Ishikawa (cell line): ENCODE measurements around the gene UNC80.

Experiments used
- CEBPB ChIP-seq: IDR thresholded peaks from 2 replicates; pipeline ENCODE4 v1.6.1; 2012
- EGR1 ChIP-seq: IDR thresholded peaks from 2 replicates; pipeline ENCODE4 v1.6.1; 2012
- EP300 ChIP-seq: IDR thresholded peaks from 2 replicates; pipeline ENCODE4 v1.6.1; 2012; ENCODE audit warnings: borderline replicate concordance
- FOXM1 ChIP-seq: IDR thresholded peaks from 2 replicates; pipeline ENCODE4 v1.6.1; 2012; ENCODE audit warnings: low read depth, borderline replicate concordance
- RAD21 ChIP-seq: IDR thresholded peaks from 2 replicates; pipeline ENCODE4 v1.6.1; 2012; ENCODE audit warnings: low read depth
- REST ChIP-seq: IDR thresholded peaks from 2 replicates; pipeline ENCODE4 v1.6.1; 2012; ENCODE audit warnings: low read depth, mild to moderate bottlenecking
- TAF1 ChIP-seq: IDR thresholded peaks from 2 replicates; pipeline ENCODE4 v1.6.1; 2012; ENCODE audit warnings: low read depth, mild to moderate bottlenecking
- TCF12 ChIP-seq: IDR thresholded peaks from 2 replicates; pipeline ENCODE4 v1.6.1; 2012; ENCODE audit warnings: low read depth
- USF1 ChIP-seq: IDR thresholded peaks from 2 replicates; pipeline ENCODE4 v1.6.1; 2012
- YY1 ChIP-seq: IDR thresholded peaks from 2 replicates; pipeline ENCODE4 v1.6.1; 2012; ENCODE audit warnings: low read depth

- no peak for TF ChIP-seq TAF1
- TF ChIP-seq YY1: no peak
- TF ChIP-seq FOXM1: no peak
- no peak for TF ChIP-seq CEBPB
- TF ChIP-seq REST: no peak
- no peak for TF ChIP-seq TCF12
- TF ChIP-seq EP300: no peak
- no peak for TF ChIP-seq EGR1
- TF ChIP-seq USF1: no peak
- no peak for TF ChIP-seq RAD21
These were observed 29.7 kb upstream of the UNC80 start for GRCh38 chr2:209741953-209742352.
